Activated CD4-positive, CD25-positive, alpha-beta regulatory T cell treated with anti-CD3 and anti-CD28 coated beads, Interleukin-2, amount 50 U/mL, for 72 hours (primary cell): ENCODE measurements around the gene SPNS2.

Experiments used
- DNase-seq: peaks from one replicate; pipeline ENCODE4 v3.0.0; 2021

The SPNS2 gene

GRCh38 chr17:4504188-4504587, 5.5 kb downstream of the SPNS2 start:
- DNase-seq, result no peak

GRCh38 chr17:4505187-4505586, 6.5 kb downstream of the SPNS2 start:
- DNase-seq, result no peak

- no peak for DNase-seq
Measured at GRCh38 chr17:4506175-4506813, 7.6 kb downstream of the SPNS2 start.

GRCh38 chr17:4506892-4507291, 8.2 kb downstream of the SPNS2 start:
- DNase-seq, result no peak

GRCh38 chr17:4507361-4508111, 8.9 kb downstream of the SPNS2 start:
- no peak for DNase-seq

GRCh38 chr17:4508207-4508606, 9.5 kb downstream of the SPNS2 start:
- DNase-seq, result no peak

- DNase-seq, result no peak
Measured at GRCh38 chr17:4509401-4509800, 10.7 kb downstream of the SPNS2 start.

GRCh38 chr17:4509923-4510617, 11.4 kb downstream of the SPNS2 start:
- no peak for DNase-seq

GRCh38 chr17:4510618-4510941, 11.9 kb downstream of the SPNS2 start:
- DNase-seq, result no peak

- DNase-seq, result no peak
Measured at GRCh38 chr17:4511199-4511932, 12.7 kb downstream of the SPNS2 start.

GRCh38 chr17:4512156-4513112, 13.8 kb downstream of the SPNS2 start:
- no peak for DNase-seq

- DNase-seq, result no peak
Measured at GRCh38 chr17:4513113-4514032, 14.7 kb downstream of the SPNS2 start.

- DNase-seq, result no peak
Measured at GRCh38 chr17:4514206-4514605, 15.5 kb downstream of the SPNS2 start.

GRCh38 chr17:4514779-4515178, 16.1 kb downstream of the SPNS2 start:
- no peak for DNase-seq

GRCh38 chr17:4515501-4515900, 16.8 kb downstream of the SPNS2 start:
- DNase-seq, result no peak

- no peak for DNase-seq
Measured at GRCh38 chr17:4516735-4517134, 18.1 kb downstream of the SPNS2 start.

- DNase-seq, result no peak
Measured at GRCh38 chr17:4518901-4519300, 20.2 kb downstream of the SPNS2 start.

GRCh38 chr17:4519361-4519788, 20.7 kb downstream of the SPNS2 start:
- no peak for DNase-seq

- DNase-seq, result no peak
Measured at GRCh38 chr17:4520060-4520893, 21.6 kb downstream of the SPNS2 start.
